NB4 (cell line): Measurements from ENCODE around the gene PTPN4.

Experiments
- DNase-seq: peaks from one replicate; pipeline ENCODE4 v3.0.0; 2010; ENCODE audit warnings: low read depth
- H3K4me3 ChIP-seq: one replicate; pipeline ENCODE4 v1.5.1; 2011; ENCODE audit warnings: mild to moderate bottlenecking, low read depth, low read length, moderate library complexity
- MAX ChIP-seq: IDR thresholded peaks from 2 replicates; pipeline ENCODE4 v1.6.1; 2011; ENCODE audit warnings: low read depth, low read length
- MYC ChIP-seq: IDR thresholded peaks from 2 replicates; pipeline ENCODE4 v1.6.1; 2011; ENCODE audit warnings: low read depth, low read length
- POLR2A ChIP-seq: IDR thresholded peaks from 2 replicates; pipeline ENCODE4 v1.6.1; 2011; ENCODE audit warnings: mild to moderate bottlenecking; ENCODE audit not compliant: insufficient read length; ENCODE audit errors: extremely low read depth
- TF ChIP-seq, protein P1 (sequence below): IDR thresholded peaks from one replicate; pipeline ENCODE4 v1.5.1; 2012; ENCODE audit warnings: low read depth, low read length

PTPN4 gene

DNA sequence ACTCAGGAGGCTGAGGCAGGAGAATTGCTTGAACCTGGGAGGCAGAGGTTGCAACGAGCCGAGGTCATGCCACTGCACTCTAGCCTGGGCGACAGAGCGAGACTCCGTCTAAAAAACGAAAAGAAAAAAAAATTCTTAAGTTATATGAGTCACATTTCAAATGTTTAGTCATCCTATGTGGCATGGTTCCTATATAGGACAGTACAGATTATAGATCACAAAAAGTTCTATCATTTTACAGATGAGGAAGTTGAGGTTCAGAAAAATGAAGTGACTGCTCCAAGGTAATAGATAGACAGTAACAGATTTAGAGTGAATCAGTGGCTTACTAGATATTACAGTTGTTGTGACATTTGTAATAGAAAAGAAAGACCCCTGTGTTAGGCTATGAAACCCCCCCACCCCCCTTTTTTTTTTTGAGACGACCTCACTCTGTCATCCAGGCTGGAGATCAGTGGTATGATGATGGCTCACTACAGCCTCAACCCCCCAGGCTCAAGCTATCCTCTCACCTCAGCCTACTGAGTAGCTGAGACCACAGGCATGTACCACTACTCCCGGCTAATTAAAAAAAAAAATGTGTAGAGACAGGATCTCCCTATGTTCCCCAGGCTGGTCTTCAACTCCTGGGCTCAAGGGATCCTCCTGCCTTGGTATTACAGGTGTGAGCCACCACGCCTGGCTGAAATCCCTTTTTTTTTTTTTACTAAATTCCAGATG lies 22.7 kb downstream of the PTPN4 start:
- TF ChIP-seq MAX = no peak
- no peak for TF ChIP-seq POLR2A
- no peak for TF ChIP-seq MYC
- TF ChIP-seq, protein P1, sequence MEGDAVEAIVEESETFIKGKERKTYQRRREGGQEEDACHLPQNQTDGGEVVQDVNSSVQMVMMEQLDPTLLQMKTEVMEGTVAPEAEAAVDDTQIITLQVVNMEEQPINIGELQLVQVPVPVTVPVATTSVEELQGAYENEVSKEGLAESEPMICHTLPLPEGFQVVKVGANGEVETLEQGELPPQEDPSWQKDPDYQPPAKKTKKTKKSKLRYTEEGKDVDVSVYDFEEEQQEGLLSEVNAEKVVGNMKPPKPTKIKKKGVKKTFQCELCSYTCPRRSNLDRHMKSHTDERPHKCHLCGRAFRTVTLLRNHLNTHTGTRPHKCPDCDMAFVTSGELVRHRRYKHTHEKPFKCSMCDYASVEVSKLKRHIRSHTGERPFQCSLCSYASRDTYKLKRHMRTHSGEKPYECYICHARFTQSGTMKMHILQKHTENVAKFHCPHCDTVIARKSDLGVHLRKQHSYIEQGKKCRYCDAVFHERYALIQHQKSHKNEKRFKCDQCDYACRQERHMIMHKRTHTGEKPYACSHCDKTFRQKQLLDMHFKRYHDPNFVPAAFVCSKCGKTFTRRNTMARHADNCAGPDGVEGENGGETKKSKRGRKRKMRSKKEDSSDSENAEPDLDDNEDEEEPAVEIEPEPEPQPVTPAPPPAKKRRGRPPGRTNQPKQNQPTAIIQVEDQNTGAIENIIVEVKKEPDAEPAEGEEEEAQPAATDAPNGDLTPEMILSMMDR = no peak
- DNase-seq = peak; percentile 11
- H3K4me3 ChIP-seq = no peak overlapping the region

DNA sequence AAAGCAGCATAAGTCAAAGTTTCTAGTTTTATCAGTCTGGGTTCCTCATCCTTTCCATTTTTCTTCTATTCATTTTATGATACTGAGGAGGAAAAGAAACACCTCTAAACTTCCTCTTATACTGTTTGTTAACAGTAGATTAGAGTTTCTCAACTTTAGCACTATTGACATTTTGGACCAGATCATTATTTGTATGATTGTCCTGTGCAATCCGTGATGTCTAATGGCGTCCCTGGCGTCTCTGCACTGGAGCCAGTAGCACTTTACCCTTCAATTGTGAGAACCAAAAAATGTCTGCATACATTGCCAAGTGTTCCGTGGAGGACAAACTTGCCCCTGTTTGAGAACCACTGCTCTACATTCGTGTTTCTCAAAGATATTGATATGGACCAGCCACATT lies 25.2 kb downstream of the PTPN4 start:
- H3K4me3 ChIP-seq = no peak overlapping the region
- no peak for TF ChIP-seq POLR2A
- TF ChIP-seq MAX = no peak
- TF ChIP-seq MYC = no peak
- TF ChIP-seq, protein P1 = no peak
- DNase-seq = no peak

DNA sequence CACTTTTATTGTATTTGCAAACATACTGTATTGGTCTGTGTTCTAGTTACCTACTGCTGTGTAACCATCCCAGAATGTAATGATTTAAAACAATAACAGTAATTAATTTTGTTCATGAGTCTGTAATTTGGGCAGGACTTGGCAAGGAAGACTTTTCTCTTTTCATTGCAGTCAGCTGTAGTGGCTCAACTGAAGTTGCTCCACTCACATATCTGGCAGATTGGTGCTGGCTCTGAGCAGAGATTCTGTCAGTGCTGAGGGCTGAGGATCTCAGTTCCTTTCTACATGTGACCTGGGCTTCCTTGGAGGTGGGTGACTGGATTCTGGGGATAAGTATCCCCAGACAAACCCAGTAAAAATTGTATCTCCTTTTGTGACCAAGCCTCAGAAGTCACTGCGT lies 26.6 kb downstream of the PTPN4 start:
- TF ChIP-seq, protein P1 = no peak
- no peak for TF ChIP-seq POLR2A
- TF ChIP-seq MAX = no peak
- TF ChIP-seq MYC = no peak
- H3K4me3 ChIP-seq = no peak overlapping the region
- DNase-seq = no peak

DNA sequence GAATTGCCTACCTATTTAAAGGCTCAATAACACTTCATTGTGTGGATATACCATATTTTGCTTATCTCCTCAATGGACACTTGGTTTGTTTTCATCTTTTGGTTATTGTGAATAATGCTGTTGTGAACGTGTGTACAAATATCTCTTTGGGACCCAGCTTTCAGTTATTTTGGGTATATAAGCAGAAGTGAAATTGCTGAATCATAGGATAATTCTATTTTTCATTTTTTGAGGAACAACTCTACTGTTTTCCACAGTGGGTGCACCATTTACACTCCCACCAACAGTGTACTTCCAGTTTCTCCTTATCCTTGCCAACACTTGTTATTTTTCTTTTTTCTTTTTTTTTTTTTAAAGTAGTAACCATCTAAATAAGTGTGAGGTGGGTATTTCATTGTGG lies 29.0 kb downstream of the PTPN4 start:
- H3K4me3 ChIP-seq = no peak overlapping the region
- DNase-seq = peak; percentile 33
- TF ChIP-seq, protein P1 = no peak
- TF ChIP-seq MAX = no peak
- TF ChIP-seq POLR2A = no peak
- no peak for TF ChIP-seq MYC

DNA sequence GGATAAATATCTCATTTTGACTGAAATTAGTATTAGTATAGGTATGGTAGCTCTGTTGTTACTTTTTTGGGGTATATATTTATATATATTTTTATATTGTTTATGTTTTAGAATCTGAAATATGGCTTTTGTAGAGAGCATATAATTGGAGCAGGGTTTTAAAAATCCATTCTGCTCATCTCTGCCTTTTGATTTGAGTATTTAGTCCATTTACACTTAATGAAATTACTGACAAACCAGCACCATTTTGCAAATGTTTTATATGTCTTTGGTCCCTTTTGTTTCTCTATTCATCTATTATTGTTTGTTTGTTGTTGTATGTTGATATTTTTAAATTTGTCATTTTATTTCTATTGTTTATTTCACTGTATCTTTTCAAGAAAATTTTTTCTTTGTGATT lies 30.7 kb downstream of the PTPN4 start:
- no peak for TF ChIP-seq POLR2A
- H3K4me3 ChIP-seq = no peak overlapping the region
- DNase-seq = no peak

DNA sequence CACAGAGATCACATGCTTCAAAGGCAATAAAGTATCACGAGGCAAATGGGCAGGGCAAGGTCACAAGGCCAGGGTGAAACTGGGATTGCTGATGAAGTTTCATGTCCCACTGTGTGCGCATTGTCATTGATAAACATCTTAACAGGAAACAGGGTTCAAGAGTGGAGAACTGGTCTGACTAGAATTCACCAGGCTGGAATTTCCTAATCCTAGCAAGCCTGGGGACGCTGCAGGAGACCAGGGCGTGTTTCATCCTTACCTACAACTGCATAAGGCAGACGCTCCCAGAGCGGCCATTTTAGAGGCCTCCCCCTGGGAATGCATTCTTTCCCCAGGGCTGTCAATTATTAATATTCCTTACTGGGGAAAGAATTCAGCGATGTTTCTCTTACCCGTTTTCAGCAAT lies 33.2 kb downstream of the PTPN4 start:
- no peak for TF ChIP-seq MAX
- no peak for TF ChIP-seq MYC
- TF ChIP-seq POLR2A = no peak
- TF ChIP-seq, protein P1 = no peak
- no peak for DNase-seq
- H3K4me3 ChIP-seq = no peak overlapping the region
